CD4-positive, alpha-beta T cell (primary cell): ENCODE data around the gene TMEM63A. TPM values are rescaled to one million over a fixed set of nuclear protein-coding genes. Genes with fewer than 3 reads are reported as not detected.

Experiments
- ATAC-seq: fragments of 200-7000 bp; cut with Tn5 transposase; one replicate; pipeline ENCODE4 v1.10.0; 2022; ENCODE audit warnings: mild to moderate bottlenecking; ENCODE audit not compliant: poor library complexity
- CTCF ChIA-PET: fragments of 350-600 bp; sonication (Branson Sonifier 250); formaldehyde crosslinking; loops from one replicate; lab custom pipeline; 2021; ENCODE audit warnings: antibody characterized with exemption, inconsistent platforms; lab: Charles Lee
- POLR2A ChIA-PET: fragments of 350-600 bp; sonication (Branson Sonifier 250); formaldehyde crosslinking; loops from one replicate; lab custom pipeline; 2021; ENCODE audit warnings: antibody characterized with exemption, inconsistent platforms; lab: Charles Lee
- DNase-seq, 14 experiments: peaks; one replicate each; pipeline ENCODE4 v3.0.0-alpha.2; 2013 to 2020; ENCODE audit warnings: mixed read lengths in 2 of 14
- H3K27ac ChIP-seq, 2 donors: one replicate each; pipeline versions ENCODE4 v1.5.1 to v1.7.0; 2013; ENCODE audit warnings: low read length in 2 of 2, low read depth in 1 of 2, mild to moderate bottlenecking in 1 of 2
- H3K27me3 ChIP-seq, 2 experiments: 1 replicate in 1 of 2; 2 replicates in 1 of 2; pipeline versions ENCODE4 v1.6.1 to v1.7.0; 2013; ENCODE audit warnings: low read length in 2 of 2, control low read depth in 1 of 2, mild to moderate bottlenecking in 1 of 2, moderate library complexity in 1 of 2; ENCODE audit not compliant: insufficient read depth in 2 of 2, control insufficient read depth in 1 of 2
- H3K36me3 ChIP-seq: one replicate; pipeline ENCODE4 v1.6.1; 2013; ENCODE audit warnings: low read length, control low read depth; ENCODE audit not compliant: insufficient read depth
- H3K4me1 ChIP-seq: one replicate; pipeline ENCODE4 v1.6.1; 2013; ENCODE audit warnings: low read length, control low read depth; ENCODE audit not compliant: insufficient read depth
- H3K4me3 ChIP-seq: one replicate; pipeline ENCODE4 v1.5.1; 2013; ENCODE audit warnings: mild to moderate bottlenecking, low read length, moderate library complexity
- H3K9me3 ChIP-seq, 2 experiments: 1 replicate in 1 of 2; 2 replicates in 1 of 2; pipeline versions ENCODE4 v1.6.1 to v1.7.0; 2013; ENCODE audit warnings: low read length in 2 of 2, mild to moderate bottlenecking in 2 of 2, control low read depth in 1 of 2, moderate library complexity in 1 of 2; ENCODE audit not compliant: control insufficient read depth in 1 of 2, insufficient read depth in 1 of 2
- H3K27ac Mint-ChIP-seq: one replicate; pipeline ENCODE4 v1.8.0; 2020; ENCODE audit warnings: mixed read lengths
- H3K27me3 Mint-ChIP-seq: one replicate; pipeline ENCODE4 v1.8.0; 2021; ENCODE audit warnings: mixed read lengths
- H3K36me3 Mint-ChIP-seq: one replicate; pipeline ENCODE4 v1.8.0; 2021; ENCODE audit warnings: low read depth, mixed read lengths
- H3K4me1 Mint-ChIP-seq: one replicate; pipeline ENCODE4 v1.8.0; 2021; ENCODE audit warnings: low read depth, mixed read lengths
- H3K4me3 Mint-ChIP-seq: one replicate; pipeline ENCODE4 v1.8.0; 2020; ENCODE audit warnings: mild to moderate bottlenecking, mixed read lengths
- H3K9me3 Mint-ChIP-seq: one replicate; pipeline ENCODE4 v1.8.0; 2020; ENCODE audit warnings: mixed read lengths
- CTCF ChIP-seq: fragments of 200-600 bp; IDR thresholded peaks from one replicate; pipeline ENCODE4 v1.8.0; 2022; ENCODE audit warnings: antibody characterized with exemption, mild to moderate bottlenecking
- intact Hi-C, 2 experiments: fragments of 100-400 bp; cut with DNase I in 1 of 2; cut with micrococcal nuclease in 1 of 2; formaldehyde crosslinking; loops; one replicate each; pipeline versions ENCODE4 v1.15.1 to v1.9.0; 2023 to 2025; cut with DNase I, micrococcal nuclease
- total RNA-seq, 174 experiments: library from RNA in 2 of 174; stranded (reverse) in 2 of 174; gene quantifications; one replicate each; pipeline ENCODE4 v1.2.3 and lab custom pipeline; 2021 to 2026

TMEM63A gene
- total RNA-seq, 2 experiments from 2014 or later, result 199 to 204 TPM

- POLR2A ChIA-PET, result interaction anchor here (0.8 to 13.8 kb wide), 9 partner anchors 10 to 432 kb away, joined by 3 to 427 read pairs (median 31); partner anchors contain the start of genes LEFTY1, PYCR2, SRP9 and TMEM63A
- Histone ChIP-seq H3K27me3 (no peaks in the 10 kb centered on the region), H3K4me3 (no peak overlapping the region), H3K27ac (peak overlapping the region; percentile 81 to 90), H3K36me3 (no peaks in the 10 kb centered on the region), H3K4me1 (peaks cover 52% of the 10 kb centered on the region), H3K9me3 (no peaks in the 10 kb centered on the region)
- ATAC-seq (no peak), DNase-seq (no peak)
- H3K9me3 Mint-ChIP-seq, result no peaks in the 10 kb centered on the region
- H3K4me1 Mint-ChIP-seq, result peaks cover 59% of the 10 kb centered on the region
- TF ChIP-seq CTCF, result no peak
- H3K27me3 Mint-ChIP-seq, result no peaks in the 10 kb centered on the region
- peak overlapping the region; percentile 46 for H3K4me3 Mint-ChIP-seq
- peak overlapping the region; percentile 98 for H3K27ac Mint-ChIP-seq
- H3K36me3 Mint-ChIP-seq, result no peaks in the 10 kb centered on the region
- intact Hi-C loops, result loop anchor here (2.0 to 10.0 kb wide), 2 partner anchors 26 to 124 kb away; partner anchors contain the start of genes PYCR2 (in 1 of the 2) and SRP9 (in 1 of the 2)
- CTCF ChIA-PET, result interaction anchor here (2.5 to 2.6 kb wide), 2 partner anchors 12 to 16 kb away, joined by 11 to 21 read pairs; partner anchors contain the start of gene TMEM63A
These were observed 17.1 kb upstream of the TMEM63A start for GRCh38 chr1:225899044-225899925.

- Histone ChIP-seq H3K4me1 (peaks cover 53% of the 10 kb centered on the region), H3K9me3 (no peaks in the 10 kb centered on the region), H3K27ac (peak overlapping the region; percentile 81 to 90), H3K36me3 (no peaks in the 10 kb centered on the region), H3K4me3 (peak overlapping the region; percentile 26), H3K27me3 (no peaks in the 10 kb centered on the region)
- Mint-ChIP-seq H3K4me3 (peak overlapping the region; percentile 55), H3K9me3 (no peaks in the 10 kb centered on the region), H3K4me1 (peaks cover 60% of the 10 kb centered on the region), H3K27ac (peak overlapping the region; percentile 98), H3K36me3 (no peaks in the 10 kb centered on the region), H3K27me3 (no peaks in the 10 kb centered on the region)
- ChIA-PET CTCF (interaction anchor here (1.0 to 2.6 kb wide), 6 partner anchors 13 to 120 kb away, joined by 3 to 21 read pairs (median 7); partner anchors contain the start of genes PYCR2, SRP9 and TMEM63A), POLR2A (interaction anchor here (0.6 to 13.8 kb wide), 34 partner anchors 9 to 1467 kb away, joined by 3 to 427 read pairs (median 5); partner anchors contain the start of genes EPHX1, H3-3A, LBR and LEFTY1)
- intact Hi-C loops, result loop anchor here (1.0 to 10.0 kb wide), 7 partner anchors 17 to 123 kb away; partner anchors contain the start of genes PYCR2 (in 2 of the 2), SDE2 (in 1 of the 2) and SRP9 (in 1 of the 2)
- ATAC-seq (peak; percentile 50), DNase-seq (peak in 12 of 14 experiments; percentile 37 to 84 (median 52))
- no peak for TF ChIP-seq CTCF
These were observed 15.7 kb upstream of the TMEM63A start for GRCh38 chr1:225897595-225898514.
